Esophagus squamous epithelium (tissue), 4 donors: Measurements from ENCODE around the gene PTPN2.
A peak's percentile ranks its signal among the peaks of the same experiment; 100 is the strongest.

Experiments
- CTCF ChIP-seq, 6 experiments: fragments of 450-650 bp in 4 of 6; fragments of 200-600 bp in 2 of 6; sonication (generic) in 2 of 6; IDR thresholded peaks; one replicate each; pipeline ENCODE4 v1.5.1; 2016 to 2019; ENCODE audit warnings: antibody characterized with exemption in 6 of 6, mild to moderate bottlenecking in 4 of 6, moderate library complexity in 4 of 6
- POLR2A ChIP-seq, 4 donors: fragments of 450-650 bp; IDR thresholded peaks; one replicate each; pipeline ENCODE4 v1.6.1; 2017; ENCODE audit warnings: antibody characterized with exemption in 4 of 4, mild to moderate bottlenecking in 4 of 4, moderate library complexity in 3 of 4

- TF ChIP-seq POLR2A (IDR thresholded peaks at IDR 0.05) (peak in 1 of 4 donors; percentile 17), CTCF (IDR thresholded peaks at IDR 0.05) (no peak)
Observed at GRCh38 chr18:12839057-12839525, 44.9 kb downstream of the PTPN2 start.
